Caco-2 (cell line): ENCODE data around the gene PTGIR. TPM values are rescaled to one million over a fixed set of nuclear protein-coding genes. Genes with fewer than 3 reads are reported as not detected.

Experiments used
- BruUV-seq: library from RNA; stranded (reverse); fragments of 400-500 nt; replicated peaks from 2 replicates; lab custom pipeline; 2021; lab: Mats Ljungman, UMichigan
- CTCF ChIA-PET: fragments of 300-600 bp; sonication (Branson Sonifier 250); formaldehyde crosslinking; loops from one replicate; lab custom pipeline; 2022; ENCODE audit warnings: antibody characterized with exemption; lab: Charles Lee
- POLR2A ChIA-PET: fragments of 300-600 bp; sonication (Branson Sonifier 250); formaldehyde crosslinking; loops from one replicate; lab custom pipeline; 2022; ENCODE audit warnings: antibody characterized with exemption; lab: Charles Lee
- DNase-seq, 2 experiments: peaks; one replicate each; pipeline versions ENCODE4 v3.0.0 to v3.0.0-alpha.2; 2020 to 2022
- H3K27me3 ChIP-seq: replicated peaks from 2 replicates; pipeline ENCODE4 v1.6.0; 2011; ENCODE audit warnings: low read length; ENCODE audit not compliant: control insufficient read depth, insufficient read depth
- H3K36me3 ChIP-seq: 2 replicates; pipeline ENCODE4 v1.5.1; 2011; ENCODE audit warnings: low read length; ENCODE audit not compliant: control insufficient read depth, insufficient read depth
- H3K4me1 ChIP-seq: fragments of 250-450 bp; sonication (Bioruptor Pico); 2 replicates; pipeline ENCODE4 v1.5.1; 2020; ENCODE audit warnings: mild to moderate bottlenecking
- H3K4me3 ChIP-seq: 2 replicates; pipeline ENCODE4 v1.5.1; 2011; ENCODE audit warnings: low read depth, mild to moderate bottlenecking, control low read depth, low read length
- H3K9me3 ChIP-seq: fragments of 250-450 bp; sonication (Bioruptor Pico); 2 replicates; pipeline ENCODE4 v1.5.1; 2020; ENCODE audit warnings: mild to moderate bottlenecking, moderate library complexity
- H3K27ac Mint-ChIP-seq: one replicate; pipeline ENCODE4 v1.8.0; 2022; ENCODE audit warnings: mixed read lengths; ENCODE audit not compliant: unreplicated experiment
- H3K27me3 Mint-ChIP-seq: one replicate; pipeline ENCODE4 v1.8.0; 2022; ENCODE audit warnings: mixed read lengths; ENCODE audit not compliant: insufficient read depth, unreplicated experiment
- H3K36me3 Mint-ChIP-seq: one replicate; pipeline ENCODE4 v1.8.0; 2022; ENCODE audit warnings: mild to moderate bottlenecking, mixed read lengths; ENCODE audit not compliant: insufficient read depth, unreplicated experiment
- H3K4me1 Mint-ChIP-seq: one replicate; pipeline ENCODE4 v1.8.0; 2022; ENCODE audit warnings: low read depth, mixed read lengths; ENCODE audit not compliant: unreplicated experiment
- H3K4me3 Mint-ChIP-seq: one replicate; pipeline ENCODE4 v1.8.0; 2022; ENCODE audit warnings: mild to moderate bottlenecking, moderate library complexity, mixed read lengths; ENCODE audit not compliant: unreplicated experiment
- H3K9me3 Mint-ChIP-seq: one replicate; pipeline ENCODE4 v1.8.0; 2022; ENCODE audit warnings: mixed read lengths; ENCODE audit not compliant: unreplicated experiment
- CTCF ChIP-seq, 2 experiments: fragments of 200-600 bp in 1 of 2; IDR thresholded peaks; 1 replicate in 1 of 2; 2 replicates in 1 of 2; pipeline versions ENCODE4 v1.5.1 to v1.8.0; 2011 to 2022; ENCODE audit warnings: antibody characterized with exemption in 1 of 2, control low read depth in 1 of 2, inconsistent platforms in 1 of 2, low read depth in 1 of 2, low read length in 1 of 2, mild to moderate bottlenecking in 1 of 2, moderate library complexity in 1 of 2; ENCODE audit not compliant: insufficient read depth in 1 of 2, severe bottlenecking in 1 of 2, unreplicated experiment in 1 of 2
- intact Hi-C: fragments of 100-400 bp; cut with micrococcal nuclease; formaldehyde crosslinking; loops from one replicate; pipeline ENCODE4 v1.10.0; 2022; ENCODE audit not compliant: unreplicated experiment
- total RNA-seq: library from RNA; stranded (reverse); gene quantifications from 2 replicates; pipeline ENCODE4 v1.2.3, GENCODE V29; 2022

PTGIR gene
- total RNA-seq, 1 experiment from 2014 or later, result not detected

- CTCF ChIA-PET, result interaction anchor here (0.8 kb wide), 1 partner anchor 52 kb away, joined by 3 read pairs; no protein-coding TSS in a partner anchor
Observed at GRCh38 chr19:46609511-46610412, 15.1 kb downstream of the PTGIR start.

GRCh38 chr19:46608581-46609345 lies 16.1 kb downstream of the PTGIR start:
- POLR2A ChIA-PET, result no interaction called here
- Histone ChIP-seq H3K9me3 (no peaks in the 10 kb centered on the region), H3K4me1 (peaks cover 6% of the 10 kb centered on the region), H3K36me3 (peaks cover 14% of the 10 kb centered on the region), H3K27me3 (no peaks in the 10 kb centered on the region), H3K4me3 (no peak overlapping the region)
- H3K4me1 Mint-ChIP-seq, result no peaks in the 10 kb centered on the region
- TF ChIP-seq CTCF (IDR thresholded peaks at IDR 0.05; ENCODE audit: insufficient read depth in 1 of 2, low read depth in 1 of 2, low read length in 1 of 2, severe bottlenecking in 1 of 2, unreplicated experiment in 1 of 2), result no peak
- no peak for DNase-seq
- CTCF ChIA-PET, result no interaction called here
- H3K27ac Mint-ChIP-seq, result no peak overlapping the region
- no peak overlapping the region for H3K4me3 Mint-ChIP-seq
- H3K36me3 Mint-ChIP-seq, result peaks cover 56% of the 10 kb centered on the region
- no peaks in the 10 kb centered on the region for H3K27me3 Mint-ChIP-seq
- H3K9me3 Mint-ChIP-seq, result no peaks in the 10 kb centered on the region
- intact Hi-C loops, result no loop called here
- BruUV-seq, result no TSS peak

More at GRCh38 chr19:46609511-46610412, 15.1 kb downstream of the PTGIR start:
- no peaks in the 10 kb centered on the region for H3K27me3 Mint-ChIP-seq
- H3K27ac Mint-ChIP-seq, result no peak overlapping the region
- intact Hi-C loops, result no loop called here
- no peaks in the 10 kb centered on the region for H3K9me3 Mint-ChIP-seq
- peaks cover 55% of the 10 kb centered on the region for H3K36me3 Mint-ChIP-seq
- H3K4me1 ChIP-seq, result no peaks in the 10 kb centered on the region
- H3K27me3 ChIP-seq, result no peaks in the 10 kb centered on the region
- no peak for DNase-seq
- no peak overlapping the region for H3K4me3 ChIP-seq
- no peak overlapping the region for H3K4me3 Mint-ChIP-seq
- peaks cover 6% of the 10 kb centered on the region for H3K4me1 Mint-ChIP-seq
- BruUV-seq, result TSS peak; percentile 79
- POLR2A ChIA-PET, result interaction anchor here (1.5 kb wide), 1 partner anchor 9 kb away, joined by 6 read pairs; the partner anchor contains the start of gene CALM3
- H3K9me3 ChIP-seq, result no peaks in the 10 kb centered on the region
- TF ChIP-seq CTCF (IDR thresholded peaks at IDR 0.05; ENCODE audit: insufficient read depth in 1 of 2, low read depth in 1 of 2, low read length in 1 of 2, severe bottlenecking in 1 of 2, unreplicated experiment in 1 of 2), result no peak
- peaks cover 14% of the 10 kb centered on the region for H3K36me3 ChIP-seq

- POLR2A ChIA-PET, result no interaction called here
- H3K36me3 Mint-ChIP-seq, result peaks cover 62% of the 10 kb centered on the region
Observed at GRCh38 chr19:46608178-46608577, 16.7 kb downstream of the PTGIR start.

More at GRCh38 chr19:46608178-46608577, 16.7 kb downstream of the PTGIR start:
- Histone ChIP-seq H3K4me3 (no peak overlapping the region), H3K27me3 (no peaks in the 10 kb centered on the region), H3K4me1 (peaks cover 10% of the 10 kb centered on the region), H3K36me3 (peaks cover 14% of the 10 kb centered on the region), H3K9me3 (no peaks in the 10 kb centered on the region)
- H3K27me3 Mint-ChIP-seq, result no peaks in the 10 kb centered on the region
- H3K4me3 Mint-ChIP-seq, result no peak overlapping the region
- intact Hi-C loops, result no loop called here
- CTCF ChIA-PET, result no interaction called here
- no peak for DNase-seq
- no peak overlapping the region for H3K27ac Mint-ChIP-seq
- no peaks in the 10 kb centered on the region for H3K4me1 Mint-ChIP-seq
- no peak for TF ChIP-seq CTCF (IDR thresholded peaks at IDR 0.05; ENCODE audit: insufficient read depth in 1 of 2, low read depth in 1 of 2, low read length in 1 of 2, severe bottlenecking in 1 of 2, unreplicated experiment in 1 of 2)
- no TSS peak for BruUV-seq
- H3K9me3 Mint-ChIP-seq, result no peaks in the 10 kb centered on the region
